ENCODE results near the gene PUM2. TPM values are rescaled to one million over a fixed set of nuclear protein-coding genes. Genes with fewer than 3 reads are reported as not detected.
"Not testable (repeated sequence)": the region's sequence is repeated elsewhere in the genome, so short reads cannot be mapped to it uniquely, and the experiment has no call there.

Gene PUM2
- total RNA-seq, 1 experiment from 2014 or later: 85.6 TPM

- in situ Hi-C loops (cut with HindIII; ENCODE audit: low pct_unique_long_range_greater_than_20kb, low sequenced_read_pairs): no loop called here
- no peaks in the 10 kb centered on the region for H3K4me1 ChIP-seq (ENCODE audit: control insufficient read depth, insufficient read depth, low read length)
- no peaks in the 10 kb centered on the region for H3K27me3 ChIP-seq (ENCODE audit: control insufficient read depth, insufficient read depth, low read length)
- TF ChIP-seq POLR2AphosphoS5 (IDR thresholded peaks at IDR 0.05; ENCODE audit: low read depth, low read length) (no peak), REST (IDR thresholded peaks at IDR 0.05; ENCODE audit: insufficient read depth in 1 of 2, low read depth in 2 of 2, low read length in 1 of 2) (no peak), CTCF (IDR thresholded peaks at IDR 0.05) (no peak), SIN3A (IDR thresholded peaks at IDR 0.05; ENCODE audit: borderline replicate concordance, insufficient read depth, low read depth, low read length) (no peak), TCF7L2 (IDR thresholded peaks at IDR 0.05; ENCODE audit: low read depth, low read length) (no peak)
- ATAC-seq: no peak
- H3K27ac ChIP-seq (ENCODE audit: low read length): no peak overlapping the region
- peaks cover 25% of the 10 kb centered on the region for H3K36me3 ChIP-seq (ENCODE audit: control insufficient read depth, insufficient read depth, low read length)
- BruUV-seq (replicated peaks): no TSS peak
- intact Hi-C loops (cut with micrococcal nuclease; ENCODE audit: unreplicated experiment): no loop called here
- DNase-seq (ENCODE audit: low read depth, low spot score): no peak
- H3K4me3 ChIP-seq (ENCODE audit: low read depth in 2 of 2, low read length in 2 of 2): no peak overlapping the region
- H3K9me3 ChIP-seq (ENCODE audit: control insufficient read depth, insufficient read depth, low read depth, low read length): no peaks in the 10 kb centered on the region
- POLR2A ChIA-PET: no interaction called here
- CTCF ChIA-PET: no interaction called here
These were observed 103.6 kb downstream of the PUM2 start for GRCh38 chr2:20247084-20247483.

GRCh38 chr2:20243637-20244036, 107.0 kb downstream of the PUM2 start:
- BruUV-seq (replicated peaks): not testable (repeated sequence)

GRCh38 chr2:20242727-20243377, 107.8 kb downstream of the PUM2 start:
- no peak for TF ChIP-seq SIN3A (IDR thresholded peaks at IDR 0.05; ENCODE audit: borderline replicate concordance, insufficient read depth, low read depth, low read length)
- TF ChIP-seq POLR2AphosphoS5 (IDR thresholded peaks at IDR 0.05; ENCODE audit: low read depth, low read length): no peak
- TF ChIP-seq TCF7L2 (IDR thresholded peaks at IDR 0.05; ENCODE audit: low read depth, low read length): no peak
- no peak for TF ChIP-seq REST (IDR thresholded peaks at IDR 0.05; ENCODE audit: insufficient read depth in 1 of 2, low read depth in 2 of 2, low read length in 1 of 2)
- no peak for TF ChIP-seq CTCF (IDR thresholded peaks at IDR 0.05)
- Histone ChIP-seq H3K36me3 (ENCODE audit: control insufficient read depth, insufficient read depth, low read length) (peaks cover 4% of the 10 kb centered on the region; the same call in 1 of the 2 replicates), H3K27ac (ENCODE audit: low read length) (no peak overlapping the region), H3K4me3 (ENCODE audit: low read depth in 2 of 2, low read length in 2 of 2) (no peak overlapping the region), H3K4me1 (ENCODE audit: control insufficient read depth, insufficient read depth, low read length) (no peaks in the 10 kb centered on the region), H3K9me3 (ENCODE audit: control insufficient read depth, insufficient read depth, low read depth, low read length) (no peaks in the 10 kb centered on the region), H3K27me3 (ENCODE audit: control insufficient read depth, insufficient read depth, low read length) (no peaks in the 10 kb centered on the region)
- POLR2A ChIA-PET: no interaction called here
- no TSS peak for BruUV-seq (replicated peaks)
- ATAC-seq (peak; percentile 79), DNase-seq (ENCODE audit: low read depth, low spot score) (no peak)
- intact Hi-C loops (cut with micrococcal nuclease; ENCODE audit: unreplicated experiment): no loop called here
- CTCF ChIA-PET: interaction anchor here (0.5 kb wide), 1 partner anchor 14 kb away, joined by 14 read pairs; no protein-coding TSS in a partner anchor
- in situ Hi-C loops (cut with HindIII; ENCODE audit: low pct_unique_long_range_greater_than_20kb, low sequenced_read_pairs): no loop called here

More at GRCh38 chr2:20243637-20244036, 107.0 kb downstream of the PUM2 start:
- H3K36me3 ChIP-seq (ENCODE audit: control insufficient read depth, insufficient read depth, low read length); CTCF ChIA-PET; H3K4me3 ChIP-seq (ENCODE audit: low read depth in 2 of 2, low read length in 2 of 2); intact Hi-C loops (cut with micrococcal nuclease; ENCODE audit: unreplicated experiment); H3K27ac ChIP-seq (ENCODE audit: low read length); H3K27me3 ChIP-seq (ENCODE audit: control insufficient read depth, insufficient read depth, low read length); DNase-seq (ENCODE audit: low read depth, low spot score); in situ Hi-C loops (cut with HindIII; ENCODE audit: low pct_unique_long_range_greater_than_20kb, low sequenced_read_pairs); ATAC-seq; H3K9me3 ChIP-seq (ENCODE audit: control insufficient read depth, insufficient read depth, low read depth, low read length); H3K4me1 ChIP-seq (ENCODE audit: control insufficient read depth, insufficient read depth, low read length); POLR2A ChIA-PET: not testable (repeated sequence)
